ENCODE data around the gene TADA1. TPM values are rescaled to one million over a fixed set of nuclear protein-coding genes. Genes with fewer than 3 reads are reported as not detected.

The TADA1 gene
- total RNA-seq, 4 donors from 2014 or later = 10.4 to 16.6 (median 13.1) TPM

DNA sequence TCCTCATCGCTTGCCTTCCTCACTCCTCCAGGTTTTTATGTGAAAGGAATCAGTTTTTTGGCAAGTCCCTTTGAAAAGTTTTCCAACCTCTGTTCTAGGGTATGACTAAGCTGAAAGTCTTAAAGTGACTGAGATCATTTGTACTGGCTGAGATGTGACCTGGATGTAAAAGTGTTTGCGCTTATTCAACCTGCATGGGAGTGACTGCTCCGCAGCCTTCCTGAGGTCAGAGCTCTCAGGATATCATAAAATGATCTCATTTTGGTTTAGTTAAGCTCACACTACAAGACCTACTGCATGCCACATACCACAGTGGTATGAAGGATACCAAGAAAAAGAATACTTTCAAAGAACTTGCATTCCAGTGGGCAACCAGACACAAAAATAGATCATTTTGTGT lies 29.8 kb upstream of the TADA1 start:
- 74 to 76% methylated on average over 3 of the region's 3 CpGs for WGBS, 2 donors
- no peak overlapping the region for H3K4me3 ChIP-seq
- H3K36me3 ChIP-seq = no peaks in the 10 kb centered on the region
- no peak for DNase-seq (ENCODE audit: low spot score in 2 of 2)
- H3K27ac ChIP-seq = no peak overlapping the region
- no peaks in the 10 kb centered on the region for H3K9me3 ChIP-seq
- peaks cover 0 to 5% (median 0%) of the 10 kb centered on the region in 4 donors for H3K4me1 ChIP-seq
- TF ChIP-seq, protein P1, sequence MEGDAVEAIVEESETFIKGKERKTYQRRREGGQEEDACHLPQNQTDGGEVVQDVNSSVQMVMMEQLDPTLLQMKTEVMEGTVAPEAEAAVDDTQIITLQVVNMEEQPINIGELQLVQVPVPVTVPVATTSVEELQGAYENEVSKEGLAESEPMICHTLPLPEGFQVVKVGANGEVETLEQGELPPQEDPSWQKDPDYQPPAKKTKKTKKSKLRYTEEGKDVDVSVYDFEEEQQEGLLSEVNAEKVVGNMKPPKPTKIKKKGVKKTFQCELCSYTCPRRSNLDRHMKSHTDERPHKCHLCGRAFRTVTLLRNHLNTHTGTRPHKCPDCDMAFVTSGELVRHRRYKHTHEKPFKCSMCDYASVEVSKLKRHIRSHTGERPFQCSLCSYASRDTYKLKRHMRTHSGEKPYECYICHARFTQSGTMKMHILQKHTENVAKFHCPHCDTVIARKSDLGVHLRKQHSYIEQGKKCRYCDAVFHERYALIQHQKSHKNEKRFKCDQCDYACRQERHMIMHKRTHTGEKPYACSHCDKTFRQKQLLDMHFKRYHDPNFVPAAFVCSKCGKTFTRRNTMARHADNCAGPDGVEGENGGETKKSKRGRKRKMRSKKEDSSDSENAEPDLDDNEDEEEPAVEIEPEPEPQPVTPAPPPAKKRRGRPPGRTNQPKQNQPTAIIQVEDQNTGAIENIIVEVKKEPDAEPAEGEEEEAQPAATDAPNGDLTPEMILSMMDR (IDR thresholded peaks at IDR 0.05) = no peak
- TF ChIP-seq POLR2A (IDR thresholded peaks at IDR 0.05) = no peak
- no peak for TF ChIP-seq EP300 (IDR thresholded peaks at IDR 0.05)
- no peaks in the 10 kb centered on the region for H3K27me3 ChIP-seq

DNA sequence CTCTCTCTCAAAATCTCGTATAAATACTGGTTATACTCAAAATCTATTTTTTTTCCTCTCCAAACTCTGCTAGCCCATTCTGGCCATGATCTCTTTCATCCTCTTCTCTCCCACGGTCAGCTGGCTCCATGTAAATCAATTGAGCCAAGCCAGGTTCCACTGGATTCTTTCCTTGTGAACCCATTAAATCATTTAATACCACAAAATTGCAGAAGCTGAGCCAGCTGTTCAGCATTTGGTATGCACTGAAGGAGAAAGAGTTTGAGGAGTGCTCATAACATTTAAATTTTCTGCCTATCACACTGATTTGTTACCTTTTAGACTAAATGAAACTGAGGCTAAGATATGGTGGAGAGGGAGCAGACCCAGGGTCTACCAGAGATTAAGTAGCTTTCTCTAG lies 29.1 kb upstream of the TADA1 start:
- TF ChIP-seq POLR2A (IDR thresholded peaks at IDR 0.05) = no peak
- TF ChIP-seq EP300 (IDR thresholded peaks at IDR 0.05) = no peak
- TF ChIP-seq, protein P1 (IDR thresholded peaks at IDR 0.05) = no peak
- H3K9me3 ChIP-seq = no peaks in the 10 kb centered on the region
- H3K4me3 ChIP-seq = no peak overlapping the region
- H3K4me1 ChIP-seq = peaks cover 0 to 5% (median 0%) of the 10 kb centered on the region in 4 donors
- DNase-seq (ENCODE audit: low spot score in 2 of 2) = no peak
- WGBS, 2 donors = 55 to 58% methylated on average over 2 of the region's 2 CpGs
- no peaks in the 10 kb centered on the region for H3K27me3 ChIP-seq
- no peak overlapping the region for H3K27ac ChIP-seq
- H3K36me3 ChIP-seq = no peaks in the 10 kb centered on the region

DNA sequence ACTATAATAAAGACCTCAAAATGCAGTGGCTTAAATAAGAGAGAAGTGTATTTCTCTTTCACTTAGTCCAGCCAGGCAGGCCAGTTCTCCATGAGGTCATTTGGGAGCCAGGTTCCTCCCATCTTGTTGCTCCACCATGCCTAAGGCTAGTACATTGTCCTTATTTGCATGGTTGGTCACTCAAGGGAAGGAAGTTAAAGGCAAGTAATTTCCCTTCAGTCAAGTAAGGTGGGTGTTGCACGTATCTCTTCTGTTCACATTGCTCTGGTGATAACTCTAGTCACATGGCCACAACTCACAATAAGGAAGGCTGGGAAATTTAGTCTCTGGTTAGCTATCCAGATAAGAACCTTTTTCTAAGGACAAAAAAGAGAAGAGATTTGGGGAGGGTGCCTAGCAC lies 27.2 kb upstream of the TADA1 start:
- 78 to 88% methylated on average over 1 of the region's 1 CpG for WGBS, 2 donors
- DNase-seq (ENCODE audit: low spot score in 2 of 2) = no peak

DNA sequence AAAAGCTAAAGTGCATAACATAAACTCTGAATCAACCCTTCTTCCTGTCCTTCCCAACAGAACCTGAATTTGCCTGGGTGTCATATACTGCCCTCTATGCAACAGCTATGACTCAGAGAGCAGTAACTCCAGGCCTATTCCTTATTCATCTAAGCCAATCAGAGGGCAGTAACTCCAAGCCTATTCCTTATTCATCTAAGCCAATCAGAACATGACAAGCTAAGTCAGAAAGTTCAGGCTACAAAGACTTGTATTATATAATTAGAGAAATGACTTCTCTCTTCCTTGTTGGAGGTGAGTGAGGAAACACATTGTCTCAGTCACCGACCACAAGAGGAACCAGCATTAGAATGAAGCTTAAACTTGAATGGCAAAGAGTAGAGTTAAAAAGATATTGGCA lies 26.2 kb upstream of the TADA1 start:
- no peaks in the 10 kb centered on the region for H3K27me3 ChIP-seq
- no peaks in the 10 kb centered on the region for H3K36me3 ChIP-seq
- 42 to 45% methylated on average over 1 of the region's 1 CpG for WGBS, 2 donors
- H3K4me3 ChIP-seq = no peak overlapping the region
- TF ChIP-seq POLR2A (IDR thresholded peaks at IDR 0.05) (no peak), EP300 (IDR thresholded peaks at IDR 0.05) (no peak)
- TF ChIP-seq, protein P1 (IDR thresholded peaks at IDR 0.05) = no peak
- no peak overlapping the region for H3K27ac ChIP-seq
- H3K9me3 ChIP-seq = peaks cover 0 to 6% (median 0%) of the 10 kb centered on the region in 4 donors
- DNase-seq (ENCODE audit: low spot score in 2 of 2) = no peak
- peaks cover 0 to 5% (median 0%) of the 10 kb centered on the region in 4 donors for H3K4me1 ChIP-seq

More for the DNA sequence above, 27.2 kb upstream of the TADA1 start:
- Histone ChIP-seq H3K27ac (no peak overlapping the region), H3K9me3 (no peaks in the 10 kb centered on the region), H3K36me3 (no peaks in the 10 kb centered on the region), H3K4me3 (no peak overlapping the region), H3K4me1 (peaks cover 0 to 5% (median 0%) of the 10 kb centered on the region in 4 donors), H3K27me3 (no peaks in the 10 kb centered on the region)
- TF ChIP-seq EP300 (IDR thresholded peaks at IDR 0.05) (no peak), POLR2A (IDR thresholded peaks at IDR 0.05) (no peak)
- TF ChIP-seq, protein P1 (IDR thresholded peaks at IDR 0.05) = no peak

DNA sequence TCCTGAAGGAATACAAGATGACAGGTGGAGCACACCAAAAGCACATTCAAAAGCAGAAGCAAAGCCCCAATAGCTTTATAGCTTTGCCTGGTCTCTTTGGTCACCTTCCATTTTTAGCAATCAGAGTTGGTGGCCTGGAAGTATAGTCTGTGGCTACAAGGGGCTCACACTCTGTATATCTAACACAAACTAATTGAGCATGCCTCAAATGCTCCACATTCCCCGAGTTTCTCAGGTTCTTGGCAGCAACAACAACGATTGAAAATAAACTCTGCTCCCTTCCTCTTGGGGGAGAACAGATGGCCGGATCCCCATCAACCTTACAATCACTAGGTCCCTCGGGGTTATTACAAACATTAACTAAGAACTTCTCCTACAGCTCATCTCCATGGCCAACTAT lies 24.9 kb upstream of the TADA1 start:
- peaks cover 0 to 5% (median 0%) of the 10 kb centered on the region in 4 donors for H3K4me1 ChIP-seq
- no peak overlapping the region for H3K27ac ChIP-seq
- no peaks in the 10 kb centered on the region for H3K36me3 ChIP-seq
- H3K27me3 ChIP-seq = no peaks in the 10 kb centered on the region
- H3K9me3 ChIP-seq = peaks cover 0 to 9% (median 0%) of the 10 kb centered on the region in 4 donors
- no peak for DNase-seq (ENCODE audit: low spot score in 2 of 2)
- no peak overlapping the region for H3K4me3 ChIP-seq
- 36 to 44% methylated on average over 4 of the region's 4 CpGs for WGBS, 2 donors
- TF ChIP-seq POLR2A (IDR thresholded peaks at IDR 0.05) (no peak), EP300 (IDR thresholded peaks at IDR 0.05) (no peak)
- TF ChIP-seq, protein P1 (IDR thresholded peaks at IDR 0.05) = no peak

All from tibial nerve (tissue), 4 donors.